ENCODE data around the gene GRHL1.

Gene GRHL1

GRCh38 chr2:9998916-9999654 lies 47.6 kb downstream of the GRHL1 start:
- no peak overlapping the region for H3K9ac ChIP-seq (ENCODE audit: insufficient read length)
- no peak for DNase-seq (ENCODE audit: low read depth, low spot score)
- no peaks in the 10 kb centered on the region for H3K9me3 ChIP-seq (ENCODE audit: low read depth, low read length)
- no peak overlapping the region for H3K4me3 ChIP-seq
- H3K27ac ChIP-seq, result no peak overlapping the region
- H3K36me3 ChIP-seq (ENCODE audit: insufficient read depth, low read length), result no peaks in the 10 kb centered on the region
- TF ChIP-seq POLR2AphosphoS5 (IDR thresholded peaks at IDR 0.05; ENCODE audit: borderline replicate concordance, low read depth, low read length) (no peak), FOXP2 (optimal IDR thresholded peaks at IDR 0.05; ENCODE audit: control extremely low read depth, extremely low read length, insufficient read depth) (no peak), EZH2 (IDR thresholded peaks at IDR 0.05) (no peak)

DNA sequence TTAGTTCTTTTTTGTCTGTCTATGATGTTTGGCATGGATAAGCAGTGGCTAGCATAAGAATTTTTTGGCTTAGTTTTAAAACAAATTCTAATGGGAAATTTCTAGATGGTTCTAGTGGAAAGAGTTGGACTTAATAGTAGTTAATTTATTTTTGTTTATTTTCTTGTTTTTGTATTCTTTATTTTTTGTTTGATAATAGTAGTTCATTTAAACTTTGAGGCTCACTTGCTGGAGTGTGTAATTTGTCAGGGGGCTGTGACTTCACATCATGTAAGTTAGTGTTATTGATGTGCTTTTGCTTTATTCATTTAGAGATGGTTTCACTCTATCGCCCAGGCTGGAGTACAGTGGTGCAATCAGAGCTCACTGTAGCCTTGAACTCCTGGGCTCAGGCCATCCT lies 48.2 kb downstream of the GRHL1 start:
- DNase-seq (ENCODE audit: low read depth, low spot score), result no peak
- Histone ChIP-seq H3K4me3 (no peak overlapping the region), H3K36me3 (ENCODE audit: insufficient read depth, low read length) (no peaks in the 10 kb centered on the region), H3K27ac (no peak overlapping the region), H3K9me3 (ENCODE audit: low read depth, low read length) (no peaks in the 10 kb centered on the region), H3K9ac (ENCODE audit: insufficient read length) (no peak overlapping the region)
- TF ChIP-seq EZH2 (IDR thresholded peaks at IDR 0.05) (no peak), FOXP2 (optimal IDR thresholded peaks at IDR 0.05; ENCODE audit: control extremely low read depth, extremely low read length, insufficient read depth) (no peak), POLR2AphosphoS5 (IDR thresholded peaks at IDR 0.05; ENCODE audit: borderline replicate concordance, low read depth, low read length) (no peak)

DNA sequence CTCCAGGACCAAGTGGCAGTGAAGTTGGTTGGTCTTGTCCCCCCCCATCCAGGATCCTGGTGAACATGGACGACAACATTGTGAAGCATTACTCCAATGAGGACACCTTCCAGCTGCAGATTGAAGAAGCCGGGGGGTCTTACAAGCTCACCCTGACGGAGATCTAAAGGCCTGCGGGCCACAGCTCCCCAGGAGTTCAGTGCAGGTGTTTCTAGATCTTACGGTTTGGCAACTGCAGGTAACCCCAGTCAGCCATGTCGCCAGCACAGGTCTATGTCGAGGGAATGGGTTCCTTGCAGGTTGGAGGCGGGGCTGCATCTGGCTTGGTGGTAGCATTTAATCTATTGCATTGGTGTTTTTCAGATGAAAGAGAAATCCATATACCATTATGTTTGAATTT lies 49.0 kb downstream of the GRHL1 start:
- H3K9me3 ChIP-seq (ENCODE audit: low read depth, low read length), result no peaks in the 10 kb centered on the region
- DNase-seq (ENCODE audit: low read depth, low spot score), result no peak
- H3K9ac ChIP-seq (ENCODE audit: insufficient read length), result no peak overlapping the region
- H3K36me3 ChIP-seq (ENCODE audit: insufficient read depth, low read length), result no peaks in the 10 kb centered on the region
- TF ChIP-seq FOXP2 (optimal IDR thresholded peaks at IDR 0.05; ENCODE audit: control extremely low read depth, extremely low read length, insufficient read depth), result no peak
- no peak for TF ChIP-seq EZH2 (IDR thresholded peaks at IDR 0.05)
- TF ChIP-seq POLR2AphosphoS5 (IDR thresholded peaks at IDR 0.05; ENCODE audit: borderline replicate concordance, low read depth, low read length), result no peak
- peak overlapping the region; percentile 90; the same call in 1 of the 2 replicates for H3K27ac ChIP-seq
- no peak overlapping the region for H3K4me3 ChIP-seq

- TF ChIP-seq EZH2 (IDR thresholded peaks at IDR 0.05) (no peak), POLR2AphosphoS5 (IDR thresholded peaks at IDR 0.05; ENCODE audit: borderline replicate concordance, low read depth, low read length) (no peak), FOXP2 (optimal IDR thresholded peaks at IDR 0.05; ENCODE audit: control extremely low read depth, extremely low read length, insufficient read depth) (no peak)
- Histone ChIP-seq H3K27ac (peak overlapping the region; percentile 90), H3K9me3 (ENCODE audit: low read depth, low read length) (no peaks in the 10 kb centered on the region), H3K36me3 (ENCODE audit: insufficient read depth, low read length) (no peaks in the 10 kb centered on the region), H3K4me3 (no peak overlapping the region), H3K9ac (ENCODE audit: insufficient read length) (peak overlapping the region; percentile 16)
- DNase-seq (ENCODE audit: low read depth, low spot score), result no peak
Measured at GRCh38 chr2:10001586-10001985, 50.1 kb downstream of the GRHL1 start.

GRCh38 chr2:10002109-10002508 lies 50.6 kb downstream of the GRHL1 start:
- TF ChIP-seq POLR2AphosphoS5 (IDR thresholded peaks at IDR 0.05; ENCODE audit: borderline replicate concordance, low read depth, low read length) (no peak), EZH2 (IDR thresholded peaks at IDR 0.05) (no peak)

DNA sequence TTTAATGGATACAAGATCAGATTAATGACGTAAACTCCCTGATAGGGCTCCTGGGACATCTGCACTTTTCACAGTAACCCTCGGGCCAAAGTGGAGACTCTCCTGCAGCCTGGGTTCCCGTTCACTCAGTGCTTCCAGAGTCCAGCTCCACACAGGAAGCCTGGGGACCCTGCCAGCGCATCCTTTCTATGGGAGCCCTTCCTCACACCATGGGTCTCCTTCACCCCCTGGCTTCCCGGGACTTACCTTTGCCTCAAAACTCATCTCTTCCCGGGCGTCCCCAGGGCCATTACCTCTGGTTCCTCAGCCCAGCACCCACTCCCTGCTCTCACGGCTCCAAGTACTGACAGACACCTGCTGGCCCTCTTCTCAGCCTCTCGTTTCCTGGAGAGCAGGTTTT lies 51.2 kb downstream of the GRHL1 start:
- TF ChIP-seq POLR2AphosphoS5 (IDR thresholded peaks at IDR 0.05; ENCODE audit: borderline replicate concordance, low read depth, low read length), result no peak
- no peak for TF ChIP-seq FOXP2 (optimal IDR thresholded peaks at IDR 0.05; ENCODE audit: control extremely low read depth, extremely low read length, insufficient read depth)
- no peak for TF ChIP-seq EZH2 (IDR thresholded peaks at IDR 0.05)
- H3K36me3 ChIP-seq (ENCODE audit: insufficient read depth, low read length), result no peaks in the 10 kb centered on the region
- no peak for DNase-seq (ENCODE audit: low read depth, low spot score)
- peak overlapping the region; percentile 90 for H3K27ac ChIP-seq
- H3K4me3 ChIP-seq, result peak overlapping the region; percentile 50; the same call in 1 of the 2 replicates
- H3K9ac ChIP-seq (ENCODE audit: insufficient read length), result peak overlapping the region; percentile 3
- H3K9me3 ChIP-seq (ENCODE audit: low read depth, low read length), result no peaks in the 10 kb centered on the region

More at GRCh38 chr2:10002109-10002508, 50.6 kb downstream of the GRHL1 start:
- Histone ChIP-seq H3K9me3 (ENCODE audit: low read depth, low read length) (no peaks in the 10 kb centered on the region), H3K36me3 (ENCODE audit: insufficient read depth, low read length) (no peaks in the 10 kb centered on the region), H3K4me3 (peak overlapping the region; percentile 50), H3K9ac (ENCODE audit: insufficient read length) (peak overlapping the region; percentile 3), H3K27ac (peak overlapping the region; percentile 90)
- no peak for DNase-seq (ENCODE audit: low read depth, low spot score)

DNA sequence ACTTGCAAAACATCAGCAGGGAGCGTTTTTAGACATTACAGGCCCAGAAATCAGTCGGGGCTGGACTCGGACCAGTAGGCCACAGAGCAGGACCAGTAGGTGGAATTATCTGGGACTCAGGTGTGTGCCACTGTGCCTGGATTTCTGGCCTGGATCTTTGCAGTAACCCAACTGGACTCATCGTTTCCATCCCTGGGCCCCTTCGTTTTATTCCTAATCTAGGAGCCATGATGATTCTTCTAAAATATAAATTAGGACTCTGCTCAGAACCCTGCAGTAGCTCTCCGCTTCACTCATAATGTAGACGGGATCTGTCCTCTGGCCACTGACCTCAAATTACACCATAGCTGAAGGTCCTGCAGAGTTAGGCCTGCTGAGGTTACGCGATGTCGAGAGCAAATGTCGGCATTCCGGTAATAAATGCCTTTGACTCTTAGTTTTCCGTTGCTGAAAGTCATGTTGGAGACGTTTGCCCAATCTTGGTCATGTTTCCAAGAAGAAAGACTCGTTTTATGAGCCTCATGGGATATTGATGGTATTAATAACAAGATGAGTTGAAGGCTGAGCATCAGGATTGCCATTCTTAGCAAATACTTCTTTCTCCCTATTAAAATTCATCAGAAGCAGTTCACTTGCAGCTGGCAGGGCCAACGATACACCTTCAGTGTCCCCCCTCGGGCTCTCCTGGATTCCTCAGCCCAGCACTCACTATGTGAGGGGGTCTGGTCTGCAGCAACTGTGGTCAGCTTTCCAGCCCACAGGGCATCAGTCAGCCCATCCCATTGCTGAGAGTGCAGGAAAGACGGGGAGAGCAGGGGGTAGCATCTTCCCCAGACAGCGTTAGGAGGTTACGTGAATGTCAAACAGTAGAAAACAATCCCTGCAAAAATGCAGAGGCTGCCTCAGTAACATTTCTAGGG lies 52.0 kb downstream of the GRHL1 start:
- H3K27ac ChIP-seq, result peak overlapping the region; percentile 90; the same call in 1 of the 2 replicates
- no peaks in the 10 kb centered on the region for H3K36me3 ChIP-seq (ENCODE audit: insufficient read depth, low read length)
- H3K9ac ChIP-seq (ENCODE audit: insufficient read length), result no peak overlapping the region
- H3K9me3 ChIP-seq (ENCODE audit: low read depth, low read length), result no peaks in the 10 kb centered on the region
- H3K4me3 ChIP-seq, result no peak overlapping the region
- no peak for DNase-seq (ENCODE audit: low read depth, low spot score)
- TF ChIP-seq POLR2AphosphoS5 (IDR thresholded peaks at IDR 0.05; ENCODE audit: borderline replicate concordance, low read depth, low read length) (no peak), EZH2 (IDR thresholded peaks at IDR 0.05) (no peak)

DNA sequence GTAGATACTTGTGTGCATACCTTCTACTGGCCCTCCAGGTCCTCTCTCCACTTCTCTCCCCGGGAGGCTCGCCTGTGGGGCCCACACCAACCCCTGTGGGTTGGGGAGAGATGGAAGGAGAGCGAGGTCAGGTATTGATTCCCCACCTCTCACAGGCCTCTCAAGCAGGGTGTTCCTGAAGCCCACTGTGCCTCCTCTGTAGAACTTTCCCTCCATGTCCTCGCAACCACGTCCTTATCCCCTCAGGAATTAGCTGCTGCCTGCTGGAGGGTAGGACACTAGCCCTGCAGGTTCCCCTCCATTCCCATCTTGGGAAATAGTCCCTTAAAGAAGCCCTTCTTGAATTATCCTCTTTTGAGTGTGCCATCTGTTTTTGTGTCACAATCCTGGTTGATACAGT lies 52.9 kb downstream of the GRHL1 start:
- H3K27ac ChIP-seq, result no peak overlapping the region
- no peaks in the 10 kb centered on the region for H3K9me3 ChIP-seq (ENCODE audit: low read depth, low read length)
- TF ChIP-seq FOXP2 (optimal IDR thresholded peaks at IDR 0.05; ENCODE audit: control extremely low read depth, extremely low read length, insufficient read depth), result no peak
- no peak overlapping the region for H3K9ac ChIP-seq (ENCODE audit: insufficient read length)
- no peaks in the 10 kb centered on the region for H3K36me3 ChIP-seq (ENCODE audit: insufficient read depth, low read length)
- DNase-seq (ENCODE audit: low read depth, low spot score), result no peak
- no peak overlapping the region for H3K4me3 ChIP-seq
